C4-2B (cell line): ENCODE measurements around the gene SNX21.

Source experiments
- H3K27ac ChIP-seq: fragments of 450-650 bp; 2 replicates; pipeline ENCODE4 v1.5.1; 2017
- CTCF ChIP-seq: fragments of 450-650 bp; conservative IDR thresholded peaks from 2 replicates; pipeline ENCODE4 v1.5.1; 2017; ENCODE audit warnings: mild to moderate bottlenecking
- ZFX ChIP-seq: fragments of 450-650 bp; IDR thresholded peaks from 2 replicates; pipeline ENCODE4 v1.6.1; 2017

SNX21 gene

GRCh38 chr20:45853484-45853883, 19.9 kb downstream of the SNX21 start:
- TF ChIP-seq ZFX (no peak), CTCF (no peak)
- H3K27ac ChIP-seq, result no peak overlapping the region

DNA sequence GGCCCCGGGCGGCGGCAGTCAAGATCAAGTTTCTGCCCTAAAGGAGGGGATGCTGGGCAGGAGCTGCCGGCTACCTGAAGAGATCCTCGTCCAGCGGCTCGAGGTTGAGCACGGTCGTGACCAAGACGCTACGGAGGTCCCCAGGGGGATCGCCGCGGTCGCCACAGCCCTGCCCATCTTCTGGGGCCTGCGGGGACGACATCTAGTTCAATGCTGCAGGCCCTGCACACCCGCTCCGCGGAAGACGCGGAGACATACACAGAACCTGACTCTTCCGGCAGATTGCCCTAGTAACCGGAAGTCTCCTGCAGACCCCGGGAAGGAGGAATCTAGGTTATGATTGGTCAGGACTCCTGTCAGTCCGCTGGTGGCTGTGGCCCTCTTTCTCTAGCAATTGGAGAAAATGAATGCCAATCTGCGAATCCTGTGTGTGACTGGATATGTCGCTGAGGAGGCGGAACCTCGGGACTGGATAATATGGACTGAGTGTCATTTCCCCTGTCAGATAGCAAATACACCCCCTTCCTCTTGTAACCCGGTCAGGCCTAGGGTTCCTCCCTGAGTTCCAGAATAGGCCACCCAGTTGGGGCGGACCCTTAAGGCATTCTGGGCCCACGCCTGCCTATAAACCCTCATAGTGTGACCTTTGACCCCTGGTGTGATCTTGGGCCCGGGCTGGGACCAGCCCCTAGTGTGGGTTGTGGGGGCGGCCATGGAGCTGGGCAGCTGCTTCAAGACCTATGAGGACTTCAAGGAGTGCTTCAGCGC, 23.7 kb downstream of the SNX21 start, which contains the start of the genes ACOT8 and ZSWIM3:
Gene ACOT8, minus strand, starts transcription at position 279 of the 768 bp plus-strand sequence. Its CDS starts 77 bp downstream, at position 202.
Gene ZSWIM3, plus strand, starts transcription at position 501 of the 768 bp plus-strand sequence. Its CDS starts 212 bp downstream, at position 713.
- TF ChIP-seq CTCF, result no peak
- TF ChIP-seq ZFX, result peak; percentile 46; the same call in 1 of the 2 replicates
- peak within 1 kb of the TSS; percentile 73 for H3K27ac ChIP-seq

- peak overlapping the region; percentile 73 for H3K27ac ChIP-seq
- no peak for TF ChIP-seq CTCF
- no peak for TF ChIP-seq ZFX
Observed at GRCh38 chr20:45857882-45858216, 24.2 kb downstream of the SNX21 start.

DNA sequence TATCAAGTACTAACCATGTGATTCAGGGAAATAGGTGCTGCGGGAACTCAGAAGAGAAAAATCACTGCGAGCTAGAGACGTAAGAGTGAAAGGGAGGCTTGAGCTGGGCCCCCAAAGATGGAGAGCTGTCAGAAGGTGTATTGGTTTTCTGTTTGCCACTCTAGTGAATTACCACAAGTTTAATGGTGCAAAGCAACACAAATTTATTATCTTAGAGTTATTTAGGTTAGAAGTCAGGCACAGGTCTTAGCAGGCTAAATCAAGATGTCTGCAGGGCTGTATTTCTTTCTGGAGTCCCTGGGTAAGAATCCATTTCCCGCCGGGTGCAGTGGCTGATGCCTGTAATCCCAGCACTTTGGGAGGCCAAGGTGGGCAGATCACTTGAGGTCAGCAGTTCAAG, 26.3 kb downstream of the SNX21 start:
- no peak overlapping the region for H3K27ac ChIP-seq
- TF ChIP-seq CTCF (no peak), ZFX (no peak)

- no peak overlapping the region for H3K27ac ChIP-seq
- TF ChIP-seq ZFX, result no peak
- TF ChIP-seq CTCF, result no peak
Observed at GRCh38 chr20:45860560-45861220, 27.1 kb downstream of the SNX21 start.

GRCh38 chr20:45861221-45862075, 27.8 kb downstream of the SNX21 start:
- TF ChIP-seq CTCF (no peak), ZFX (no peak)
- H3K27ac ChIP-seq, result no peak overlapping the region
